PC-3 (cell line): ENCODE data around the gene BCAT1. TPM values are rescaled to one million over a fixed set of nuclear protein-coding genes. Genes with fewer than 3 reads are reported as not detected.

Experiments used
- ATAC-seq: fragments of 200-7000 bp; cut with Tn5 transposase; 2 replicates; pipeline ENCODE4 v1.9.1; 2020; ENCODE audit warnings: mild to moderate bottlenecking, moderate library complexity
- BruUV-seq: library from RNA; stranded (reverse); fragments of 400-500 nt; replicated peaks from 2 replicates; lab custom pipeline; 2021; lab: Mats Ljungman, UMichigan
- CTCF ChIA-PET: fragments of 300-600 bp; sonication (Branson Sonifier 250); formaldehyde crosslinking; loops from one replicate; lab custom pipeline; 2022; ENCODE audit warnings: antibody characterized with exemption; lab: Charles Lee
- POLR2A ChIA-PET: fragments of 300-600 bp; sonication (Branson Sonifier 250); formaldehyde crosslinking; loops from one replicate; lab custom pipeline; 2022; ENCODE audit warnings: antibody characterized with exemption; ENCODE audit not compliant: unreplicated experiment; lab: Charles Lee
- DNase-seq: peaks from one replicate; pipeline ENCODE4 v3.0.0-alpha.2; 2015
- H2AFZ ChIP-seq: fragments of 300-600 bp; sonication (generic); 2 replicates; pipeline ENCODE4 v1.6.0; 2016; ENCODE audit warnings: antibody characterized with exemption, low read length
- H3F3A ChIP-seq: fragments of 300-600 bp; sonication (generic); one replicate; pipeline ENCODE4 v1.6.0; 2017; ENCODE audit warnings: antibody characterized with exemption, low read length, control low read depth, mild to moderate bottlenecking; ENCODE audit not compliant: unreplicated experiment
- H3K27ac ChIP-seq: fragments of 300-600 bp; sonication (generic); 2 replicates; pipeline ENCODE4 v1.5.1; 2016; ENCODE audit warnings: mild to moderate bottlenecking, low read length
- H3K27me3 ChIP-seq: fragments of 300-600 bp; sonication (generic); 2 replicates; pipeline ENCODE4 v1.6.1; 2016; ENCODE audit warnings: low read length, mixed read lengths
- H3K36me3 ChIP-seq: fragments of 300-600 bp; sonication (generic); 2 replicates; pipeline ENCODE4 v1.6.1; 2016; ENCODE audit warnings: low read depth, mixed run types, low read length, mixed read lengths
- H3K4me1 ChIP-seq: fragments of 300-600 bp; sonication (generic); 2 replicates; pipeline ENCODE4 v1.5.1; 2016; ENCODE audit warnings: low read length; ENCODE audit not compliant: insufficient read depth
- H3K4me2 ChIP-seq: fragments of 300-600 bp; sonication (generic); 2 replicates; pipeline ENCODE4 v1.6.0; 2016; ENCODE audit warnings: low read length
- H3K4me3 ChIP-seq: fragments of 300-600 bp; sonication (generic); 2 replicates; pipeline ENCODE4 v1.5.1; 2016; ENCODE audit warnings: mild to moderate bottlenecking, low read length, mixed read lengths
- H3K79me2 ChIP-seq: fragments of 300-600 bp; sonication (generic); 2 replicates; pipeline ENCODE4 v1.6.1; 2017; ENCODE audit warnings: low read length, mixed read lengths
- H3K9ac ChIP-seq: fragments of 300-600 bp; sonication (generic); 2 replicates; pipeline ENCODE4 v1.6.0; 2016; ENCODE audit warnings: mild to moderate bottlenecking, low read length
- H3K9me2 ChIP-seq: fragments of 300-600 bp; sonication (generic); replicated peaks from 2 replicates; pipeline ENCODE4 v1.6.1; 2016; ENCODE audit warnings: mixed run types, low read length, mixed read lengths
- H3K9me3 ChIP-seq: fragments of 300-600 bp; sonication (generic); 2 replicates; pipeline ENCODE4 v1.6.1; 2016; ENCODE audit warnings: low read length, mixed read lengths
- H4K20me1 ChIP-seq: fragments of 300-600 bp; sonication (generic); 2 replicates; pipeline ENCODE4 v1.6.1; 2016; ENCODE audit warnings: low read length, mixed read lengths
- CTCF ChIP-seq: fragments of 300-600 bp; sonication (generic); conservative IDR thresholded peaks from 2 replicates; pipeline ENCODE4 v1.5.1; 2017; ENCODE audit warnings: antibody characterized with exemption, low read depth, mild to moderate bottlenecking, low read length
- EZH2 ChIP-seq: fragments of 300-600 bp; sonication (generic); IDR thresholded peaks from one replicate; pipeline ENCODE4 v1.6.1; 2017; ENCODE audit warnings: antibody characterized with exemption, mild to moderate bottlenecking, low read length; ENCODE audit not compliant: unreplicated experiment
- EZH2phosphoT487 ChIP-seq: fragments of 300-600 bp; sonication (generic); IDR thresholded peaks from 2 replicates; pipeline ENCODE4 v1.6.1; 2018; ENCODE audit warnings: mild to moderate bottlenecking, antibody characterized with exemption, low read length, borderline replicate concordance
- intact Hi-C: fragments of 100-400 bp; cut with micrococcal nuclease; formaldehyde crosslinking; loops from 2 replicates; pipeline ENCODE4 v1.9.0; 2023
- total RNA-seq: library from RNA; depleted of rRNA; stranded (reverse); fragments of >200 nt; gene quantifications from 2 replicates; pipeline ENCODE4 v1.2.3, GENCODE V29; 2014

BCAT1 gene
- total RNA-seq, 1 experiment from 2014 or later, result not detected

- Histone ChIP-seq H3K36me3 (no peaks in the 10 kb centered on the region), H4K20me1 (no peaks in the 10 kb centered on the region), H3K4me1 (no peaks in the 10 kb centered on the region), H3K4me3 (no peak overlapping the region), H3K9me3 (no peaks in the 10 kb centered on the region), H3F3A (no peaks in the 10 kb centered on the region), H2AFZ (no peak overlapping the region), H3K4me2 (no peak overlapping the region), H3K27ac (no peak overlapping the region), H3K27me3 (peaks cover 5% of the 10 kb centered on the region; the same call in 1 of the 2 replicates), H3K9me2 (no peaks in the 10 kb centered on the region), H3K9ac (no peak overlapping the region), H3K79me2 (no peaks in the 10 kb centered on the region)
- CTCF ChIA-PET, result no interaction called here
- no TSS peak for BruUV-seq
- POLR2A ChIA-PET, result no interaction called here
- intact Hi-C loops, result no loop called here
- ATAC-seq, result no peak
- TF ChIP-seq EZH2phosphoT487, result no peak
- no peak for TF ChIP-seq EZH2
- no peak for TF ChIP-seq CTCF
- DNase-seq, result no peak
Observed at GRCh38 chr12:24839268-24839791, 109.6 kb downstream of the BCAT1 start.

- H3K9me2 ChIP-seq, result no peaks in the 10 kb centered on the region
- H3F3A ChIP-seq, result no peaks in the 10 kb centered on the region
- intact Hi-C loops, result no loop called here
- no peak overlapping the region for H3K4me3 ChIP-seq
- peaks cover 5% of the 10 kb centered on the region; the same call in 1 of the 2 replicates for H3K27me3 ChIP-seq
- H3K27ac ChIP-seq, result no peak overlapping the region
- no peaks in the 10 kb centered on the region for H3K4me1 ChIP-seq
- ChIA-PET POLR2A (no interaction called here), CTCF (no interaction called here)
- no peak overlapping the region for H3K9ac ChIP-seq
- no peak for DNase-seq
- ATAC-seq, result no peak
- H3K79me2 ChIP-seq, result no peaks in the 10 kb centered on the region
- no peaks in the 10 kb centered on the region for H3K36me3 ChIP-seq
- BruUV-seq, result no TSS peak
- no peak overlapping the region for H3K4me2 ChIP-seq
- TF ChIP-seq CTCF (no peak), EZH2phosphoT487 (no peak), EZH2 (no peak)
- no peak overlapping the region for H2AFZ ChIP-seq
- no peaks in the 10 kb centered on the region for H3K9me3 ChIP-seq
- no peaks in the 10 kb centered on the region for H4K20me1 ChIP-seq
Observed at GRCh38 chr12:24838531-24838950, 110.4 kb downstream of the BCAT1 start.

GRCh38 chr12:24835377-24835776 is 113.5 kb downstream of the BCAT1 start:
- Histone ChIP-seq H4K20me1 (no peaks in the 10 kb centered on the region), H3K4me1 (no peaks in the 10 kb centered on the region), H3K4me3 (no peak overlapping the region), H3K9me3 (no peaks in the 10 kb centered on the region), H3K27ac (no peak overlapping the region), H3K9ac (no peak overlapping the region), H3K27me3 (peaks cover 5% of the 10 kb centered on the region; the same call in 1 of the 2 replicates), H2AFZ (no peak overlapping the region), H3F3A (no peaks in the 10 kb centered on the region), H3K36me3 (no peaks in the 10 kb centered on the region), H3K79me2 (no peaks in the 10 kb centered on the region), H3K4me2 (no peak overlapping the region), H3K9me2 (no peaks in the 10 kb centered on the region)
- DNase-seq (no peak), ATAC-seq (no peak)
- TF ChIP-seq EZH2phosphoT487, result no peak
- TF ChIP-seq EZH2, result no peak
- no peak for TF ChIP-seq CTCF
- ChIA-PET POLR2A (no interaction called here), CTCF (no interaction called here)
- intact Hi-C loops, result no loop called here
- no TSS peak for BruUV-seq
